Fibroblast of peridontal ligament (primary cell): ENCODE measurements around the gene PRXL2A.
"Not testable (repeated sequence)": the region's sequence is repeated elsewhere in the genome, so short reads cannot be mapped to it uniquely, and the experiment has no call there.

ENCODE experiments used
- DNase-seq: peaks from one replicate; pipeline ENCODE4 v3.0.0-alpha.2; 2010; ENCODE audit errors: extremely low read depth

The PRXL2A gene

DNA sequence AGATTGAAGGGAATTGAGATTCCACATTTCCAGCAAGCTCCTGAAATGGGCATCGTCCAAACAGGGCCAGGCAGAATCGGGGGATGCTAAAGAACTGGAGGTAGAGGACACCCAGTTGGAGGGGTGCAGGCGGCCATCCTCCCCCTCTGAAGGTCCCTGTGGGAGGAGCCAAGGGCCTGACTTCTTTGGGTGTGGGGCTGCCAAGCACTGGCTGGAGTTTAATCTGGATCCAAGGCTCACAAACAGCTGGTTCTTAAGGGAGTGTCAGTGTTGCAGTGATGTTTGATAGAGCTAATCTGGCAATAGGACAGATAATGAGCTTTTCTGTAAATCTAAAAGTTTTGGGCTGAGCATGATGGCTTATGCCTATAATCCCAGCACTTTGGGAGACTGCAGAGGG lies 66.6 kb downstream of the PRXL2A start:
- DNase-seq: no peak

DNA sequence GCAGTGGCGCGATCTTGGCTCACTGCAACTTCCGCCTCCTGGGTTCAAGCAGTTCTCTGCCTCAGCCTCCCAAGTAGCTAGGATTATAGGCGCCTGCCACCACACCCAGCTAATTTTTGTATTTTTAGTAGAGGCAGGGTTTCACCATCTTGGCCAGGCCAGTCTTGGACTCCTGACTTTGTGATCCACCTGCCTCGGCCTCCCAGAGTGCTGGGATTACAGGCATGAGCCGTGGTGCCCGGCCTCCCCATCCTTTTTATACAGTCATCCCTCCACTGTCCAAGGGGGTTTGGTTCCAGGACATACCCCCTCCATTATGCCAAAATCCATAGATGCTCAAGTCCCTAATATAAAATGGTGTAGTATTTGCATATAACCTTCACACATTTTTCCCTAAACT lies 67.3 kb downstream of the PRXL2A start:
- not testable (repeated sequence) for DNase-seq

DNA sequence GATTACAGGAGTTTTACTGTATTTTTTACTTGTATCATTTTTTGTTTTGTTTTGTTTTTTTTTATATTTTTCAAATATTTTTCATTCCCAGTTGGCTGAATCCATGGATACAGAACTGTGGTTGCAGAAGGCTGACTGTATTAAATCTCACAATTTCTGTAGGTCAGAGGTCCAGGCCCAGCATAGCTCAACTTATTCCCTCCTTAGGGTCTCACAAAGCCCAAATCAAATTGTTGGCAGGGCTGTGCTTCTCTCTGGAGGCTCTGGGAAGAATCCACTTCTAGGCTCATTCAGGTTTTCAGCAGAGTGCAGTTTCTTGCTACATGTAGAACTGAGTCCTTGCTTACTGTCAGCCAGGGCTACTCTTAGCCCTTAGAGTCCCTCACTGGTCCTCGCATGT lies 68.3 kb downstream of the PRXL2A start:
- no peak for DNase-seq

DNA sequence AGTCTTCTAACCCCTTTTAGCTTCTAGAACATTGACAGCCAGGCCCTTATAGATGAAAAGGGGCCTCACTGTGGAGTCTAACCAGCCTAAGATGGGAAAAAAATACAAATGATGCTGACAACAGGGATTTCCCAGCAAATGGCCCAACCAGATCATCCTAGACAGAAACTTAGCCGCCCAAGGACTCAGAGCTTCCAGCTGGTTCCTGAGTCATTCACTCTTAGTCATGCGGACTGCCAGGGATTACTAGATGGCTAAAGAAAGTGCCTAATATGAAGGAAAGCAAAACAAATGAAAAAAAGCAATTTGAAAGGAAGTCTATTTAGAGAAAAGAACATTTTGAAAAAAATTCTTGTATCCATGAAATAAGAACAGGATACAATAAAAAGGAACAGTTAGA lies 69.5 kb downstream of the PRXL2A start:
- peak; percentile 83 for DNase-seq

DNA sequence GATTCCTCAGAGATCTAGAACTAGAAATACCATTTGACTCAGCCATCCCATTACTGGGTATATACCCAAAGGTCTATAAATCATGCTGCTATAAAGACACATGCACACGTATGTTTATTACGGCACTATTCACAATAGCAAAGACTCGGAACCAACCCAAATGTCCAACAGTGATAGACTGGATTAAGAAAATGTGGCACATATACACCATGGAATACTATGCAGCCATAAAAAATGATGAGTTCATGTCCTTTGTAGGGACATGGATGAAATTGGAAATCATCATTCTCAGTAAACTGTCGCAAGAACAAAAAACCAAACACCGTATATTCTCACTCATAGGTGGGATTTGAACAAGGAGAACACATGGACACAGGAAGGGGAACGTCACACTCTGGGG lies 72.0 kb downstream of the PRXL2A start:
- DNase-seq: not testable (repeated sequence)

DNA sequence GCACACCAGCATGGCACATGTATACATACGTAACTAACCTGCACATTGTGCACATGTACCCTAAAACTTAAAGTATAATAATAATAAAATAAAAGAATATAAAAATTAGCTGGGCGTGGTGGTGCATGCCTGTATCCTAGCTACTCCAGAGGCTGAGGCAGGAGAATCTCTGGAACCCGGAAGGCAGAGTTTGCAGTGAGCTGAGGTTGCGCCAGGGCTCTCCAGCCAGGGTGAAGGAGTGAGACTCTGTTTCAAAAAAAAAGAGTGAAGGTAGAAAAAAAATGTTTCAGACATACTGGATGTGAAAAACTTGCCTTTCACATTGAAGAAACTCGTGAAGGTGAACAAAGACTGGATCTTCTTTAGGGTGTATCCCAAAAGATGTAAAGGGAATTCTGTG lies 72.5 kb downstream of the PRXL2A start:
- no peak for DNase-seq

DNA sequence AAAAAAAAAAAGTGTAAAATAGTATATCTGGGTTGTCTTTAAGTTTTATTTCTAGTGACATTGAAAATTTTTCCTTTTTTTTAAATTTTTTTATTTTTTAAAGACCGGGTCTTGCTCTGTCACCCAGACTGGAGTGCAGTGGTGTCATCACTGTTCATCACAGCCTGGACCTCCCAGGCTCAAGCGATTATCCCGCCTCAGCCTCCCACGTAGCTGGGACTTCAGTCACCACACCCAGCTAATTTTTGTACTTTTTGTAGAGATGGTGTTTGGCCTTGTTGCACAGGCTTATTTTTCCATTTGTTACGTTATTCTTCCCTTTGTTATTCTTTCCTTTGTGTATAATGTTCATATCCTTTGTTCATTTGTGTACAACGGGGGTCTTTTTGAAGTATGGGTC lies 75.9 kb downstream of the PRXL2A start:
- DNase-seq: no peak

DNA sequence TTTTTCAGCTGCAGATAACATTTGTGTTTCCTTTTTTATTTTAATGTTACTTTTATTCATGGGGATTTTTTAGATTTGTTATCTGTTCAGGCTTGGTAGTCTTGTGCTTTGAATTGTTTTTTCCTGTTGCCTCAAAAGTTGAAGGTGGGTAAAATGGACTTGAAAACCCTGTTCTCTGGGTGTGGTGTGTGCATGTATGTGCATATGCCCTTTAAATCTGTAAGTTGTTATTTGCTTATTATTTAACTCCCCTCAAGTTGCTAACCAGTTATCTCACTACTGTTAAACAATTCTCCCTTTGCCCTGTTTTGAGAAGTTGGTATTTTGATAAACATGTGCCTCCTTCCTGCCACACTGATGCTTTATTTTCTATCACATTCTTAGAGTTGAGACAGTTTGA lies 76.3 kb downstream of the PRXL2A start:
- DNase-seq: no peak

DNA sequence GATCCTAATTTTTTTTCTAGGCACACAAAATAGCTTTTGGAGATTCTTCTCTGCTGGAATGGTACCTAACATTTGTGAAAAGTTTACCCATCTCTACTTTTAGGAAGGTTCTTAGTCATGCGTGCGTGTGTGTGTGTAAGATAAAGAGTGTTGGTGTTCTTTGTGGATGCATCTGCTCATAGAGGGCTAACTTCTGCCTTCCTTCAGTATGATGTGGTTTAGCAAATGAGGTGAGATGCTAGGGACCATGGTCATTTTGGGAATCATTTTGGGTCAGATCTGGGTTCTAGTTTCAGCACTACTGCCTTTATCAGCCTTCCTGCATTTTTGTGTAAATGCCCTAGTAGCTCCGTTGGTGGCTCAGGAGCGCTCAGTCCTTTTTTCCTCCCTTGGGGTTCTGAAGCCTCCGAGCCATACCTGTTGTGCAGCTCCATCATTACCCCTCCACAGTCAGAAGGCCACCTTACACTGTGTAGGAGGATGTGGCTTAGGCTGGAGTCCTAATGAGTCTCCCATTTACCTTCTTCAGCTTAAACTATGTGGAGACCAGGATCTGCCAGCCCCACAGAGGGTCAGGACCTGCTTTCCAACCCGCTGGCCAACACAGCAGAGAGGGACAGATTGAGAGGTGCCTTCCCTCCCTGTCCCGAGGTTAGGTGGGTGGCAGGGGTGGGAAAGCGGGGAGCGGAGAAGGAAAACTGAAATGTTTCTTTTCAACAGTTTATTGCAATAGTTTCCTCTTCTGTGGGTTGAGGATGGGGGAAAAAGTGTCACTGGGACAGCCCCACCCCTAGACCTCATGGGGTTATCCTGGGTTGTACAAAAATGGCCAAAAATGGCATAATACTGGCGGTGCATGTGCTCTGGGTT lies 77.0 kb downstream of the PRXL2A start:
- DNase-seq: no peak

DNA sequence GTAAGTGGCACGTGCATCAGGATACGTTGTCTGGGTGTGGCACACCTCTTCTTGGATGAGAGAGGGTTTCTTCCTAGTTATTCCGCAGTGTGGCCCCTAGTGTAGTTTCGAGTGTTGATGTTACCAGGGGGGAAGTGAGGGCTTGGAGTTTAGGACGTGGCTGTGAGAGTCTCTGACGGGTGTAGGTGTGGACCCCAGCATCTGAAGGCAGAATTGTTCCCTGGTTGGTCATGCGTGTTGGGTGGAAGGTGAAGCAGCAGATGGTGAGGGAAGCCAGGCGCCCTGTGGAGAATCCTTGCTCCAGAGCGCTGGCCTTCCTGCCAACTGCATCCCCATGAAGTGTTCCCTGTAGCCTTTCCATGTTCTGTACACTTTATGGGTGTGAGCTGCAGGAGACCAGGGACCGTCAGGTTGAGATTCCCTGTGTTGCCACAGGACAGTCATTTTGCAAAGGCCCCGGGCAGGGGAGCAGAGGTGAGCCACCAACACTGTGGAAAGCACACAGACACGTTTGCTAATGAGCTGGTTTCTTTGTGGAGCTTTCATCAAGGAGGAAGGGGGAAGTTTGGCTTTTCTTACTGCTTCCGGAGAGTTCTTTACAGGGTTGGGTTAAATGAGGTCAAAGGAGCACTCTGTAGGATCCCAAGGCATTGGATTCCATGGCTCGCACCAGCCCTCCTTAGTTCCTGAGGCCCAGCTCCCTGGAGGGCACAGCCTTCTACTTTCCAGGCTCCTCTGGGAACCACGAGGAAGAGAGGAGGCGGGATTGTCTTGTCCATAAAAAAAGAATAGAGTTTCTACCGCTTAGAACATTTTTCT lies 77.8 kb downstream of the PRXL2A start:
- DNase-seq: no peak
